Measurements from ENCODE around the gene MIER2.

MIER2 gene

GRCh38 chr19:328025-328505, 16.5 kb downstream of the MIER2 start:
- DNase-seq (ENCODE audit: low spot score) = no peak

GRCh38 chr19:327291-328024, 17.1 kb downstream of the MIER2 start:
- DNase-seq (ENCODE audit: low spot score) = no peak

DNA sequence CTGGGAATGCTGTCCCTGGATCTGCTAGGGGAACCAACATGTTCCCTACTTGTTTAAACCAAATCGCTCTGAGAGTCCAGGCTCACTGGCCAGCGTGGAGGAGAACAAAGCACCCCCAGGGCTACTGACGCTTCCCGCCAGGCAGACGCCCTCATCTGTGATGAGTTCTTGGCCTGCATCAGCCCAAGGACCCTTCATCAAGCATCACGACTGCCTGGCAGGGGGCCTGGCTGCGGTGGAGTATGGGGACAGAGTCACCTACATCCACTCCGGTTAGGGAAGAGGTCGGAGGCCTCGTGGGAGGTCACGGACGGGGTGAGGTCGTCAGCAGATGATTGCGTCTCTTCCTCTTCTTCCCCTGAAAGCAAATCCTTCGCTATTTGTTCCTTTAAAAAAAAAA, 17.7 kb downstream of the MIER2 start:
- no peak for DNase-seq (ENCODE audit: low spot score)

- no peak for DNase-seq (ENCODE audit: low spot score)
Observed at GRCh38 chr19:325937-326565, 18.5 kb downstream of the MIER2 start.

GRCh38 chr19:325173-325936, 19.2 kb downstream of the MIER2 start:
- DNase-seq (ENCODE audit: low spot score) = no peak

- DNase-seq (ENCODE audit: low spot score) = no peak
Observed at GRCh38 chr19:324716-325115, 19.9 kb downstream of the MIER2 start.

DNA sequence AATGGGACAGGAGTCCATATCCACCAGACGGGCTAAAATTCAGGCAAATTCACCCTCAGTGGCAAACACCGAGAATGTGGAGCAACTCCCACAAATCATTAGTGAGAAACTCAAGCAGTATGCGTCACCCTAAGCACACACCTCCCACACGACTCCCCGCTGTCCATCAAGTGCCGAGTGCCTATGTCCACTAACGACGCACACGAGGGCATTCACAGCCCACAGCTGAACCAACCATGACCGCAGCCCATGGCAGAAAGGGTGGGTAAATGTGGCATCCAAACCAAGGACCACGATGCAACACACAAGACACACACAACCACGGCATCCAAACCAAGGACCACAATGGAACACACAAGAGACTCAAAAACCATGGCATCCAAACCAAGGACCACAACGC, 22.0 kb downstream of the MIER2 start:
- no peak for DNase-seq (ENCODE audit: low spot score)

DNA sequence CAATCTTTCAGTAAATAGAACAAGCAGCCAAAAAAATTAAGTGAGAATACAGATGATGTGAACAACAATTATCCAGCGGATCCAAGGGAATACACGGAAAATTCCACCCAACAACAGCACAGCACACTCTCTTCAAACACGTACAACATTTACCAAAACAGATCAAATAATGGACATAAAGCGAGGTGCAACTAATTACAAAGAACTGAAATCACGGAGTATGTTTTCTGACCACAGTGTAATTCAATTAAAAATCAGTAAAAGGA, 26.2 kb downstream of the MIER2 start:
- DNase-seq (ENCODE audit: low spot score) = no peak

GRCh38 chr19:317710-318508, 26.7 kb downstream of the MIER2 start:
- DNase-seq (ENCODE audit: low spot score) = no peak

DNA sequence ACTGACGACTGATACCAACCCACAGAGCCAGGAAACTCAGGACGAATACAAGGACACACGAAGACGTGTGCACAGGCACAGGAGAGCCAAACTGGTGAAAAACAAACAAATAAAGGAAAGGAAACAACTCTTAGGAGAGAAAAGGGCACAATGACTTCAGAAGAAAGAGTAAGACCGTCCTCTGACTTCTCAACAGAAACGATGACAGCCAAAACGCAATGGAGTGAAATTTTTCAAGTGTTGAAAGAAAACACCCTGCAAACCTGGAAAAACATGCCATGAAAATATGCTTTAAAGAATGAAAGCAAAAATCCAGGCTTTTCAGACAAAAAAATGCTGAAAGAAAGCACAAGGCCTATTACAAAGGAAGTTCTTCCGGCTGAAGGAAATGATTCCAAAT, 28.8 kb downstream of the MIER2 start:
- DNase-seq (ENCODE audit: low spot score) = no peak

DNA sequence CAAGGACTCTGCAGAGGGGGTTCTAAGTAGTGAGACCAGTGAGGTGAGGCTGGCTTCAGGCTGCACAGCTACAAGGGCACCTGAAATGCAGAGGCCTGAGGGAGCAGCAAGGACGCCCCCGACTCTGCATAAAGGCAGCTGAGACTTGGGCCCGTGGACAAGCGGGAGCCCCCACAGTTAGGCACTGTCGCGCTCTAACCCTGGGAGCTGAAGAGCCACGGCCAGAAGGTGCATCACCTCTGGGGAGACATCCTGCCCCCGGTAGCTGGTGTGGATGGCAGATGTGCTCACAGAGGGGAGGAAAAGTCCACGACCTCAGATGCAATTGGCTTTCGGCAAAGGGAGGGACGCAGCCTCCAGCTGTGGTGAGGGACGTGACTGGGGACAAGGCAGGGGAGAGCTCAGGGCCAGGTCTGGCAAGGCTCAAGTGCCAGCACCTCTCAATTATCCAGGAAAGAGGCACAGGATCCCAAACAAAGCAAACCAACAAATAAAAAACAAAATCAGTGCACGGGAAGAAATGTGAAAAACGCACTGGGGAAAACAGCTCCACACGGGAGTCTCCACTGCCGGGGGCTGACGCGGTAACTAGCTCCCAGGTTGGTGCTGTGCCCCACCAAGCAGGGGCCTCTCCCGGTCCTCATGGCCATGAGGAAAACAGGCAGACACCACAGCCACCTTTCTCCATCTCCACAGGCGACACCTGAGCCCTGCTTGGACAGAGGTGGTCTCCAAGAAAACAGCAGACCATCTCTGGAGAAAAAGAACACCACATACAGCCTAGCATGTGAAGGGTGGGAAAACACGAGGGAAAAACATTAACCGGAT, 30.4 kb downstream of the MIER2 start:
- no peak for DNase-seq (ENCODE audit: low spot score)

GRCh38 chr19:313169-313987, 31.2 kb downstream of the MIER2 start:
- DNase-seq (ENCODE audit: low spot score) = no peak

DNA sequence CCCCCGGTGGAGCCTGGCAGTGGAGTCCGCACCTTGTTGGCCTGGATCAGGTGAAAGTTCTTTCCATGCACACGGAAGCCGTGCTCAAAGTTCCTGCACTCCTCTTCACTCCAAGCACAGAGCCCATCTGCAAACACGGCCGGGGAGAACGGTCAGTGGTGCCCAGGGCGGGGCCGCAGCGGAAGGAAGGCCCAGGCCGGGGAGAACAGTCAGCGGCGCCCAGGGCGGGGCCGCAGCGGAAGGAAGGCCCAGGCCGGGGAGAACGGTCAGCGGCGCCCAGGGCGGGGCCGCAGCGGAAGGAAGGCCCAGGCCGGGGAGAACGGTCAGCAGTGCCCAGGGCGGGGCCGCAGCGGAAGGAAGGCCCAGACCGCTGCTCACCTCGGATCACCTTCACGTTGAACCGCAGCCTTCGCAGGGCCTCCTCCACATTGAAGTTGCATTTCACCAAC, 32.8 kb downstream of the MIER2 start:
- no peak for DNase-seq (ENCODE audit: low spot score)

GRCh38 chr19:310781-311496, 33.7 kb downstream of the MIER2 start:
- DNase-seq (ENCODE audit: low spot score) = no peak

DNA sequence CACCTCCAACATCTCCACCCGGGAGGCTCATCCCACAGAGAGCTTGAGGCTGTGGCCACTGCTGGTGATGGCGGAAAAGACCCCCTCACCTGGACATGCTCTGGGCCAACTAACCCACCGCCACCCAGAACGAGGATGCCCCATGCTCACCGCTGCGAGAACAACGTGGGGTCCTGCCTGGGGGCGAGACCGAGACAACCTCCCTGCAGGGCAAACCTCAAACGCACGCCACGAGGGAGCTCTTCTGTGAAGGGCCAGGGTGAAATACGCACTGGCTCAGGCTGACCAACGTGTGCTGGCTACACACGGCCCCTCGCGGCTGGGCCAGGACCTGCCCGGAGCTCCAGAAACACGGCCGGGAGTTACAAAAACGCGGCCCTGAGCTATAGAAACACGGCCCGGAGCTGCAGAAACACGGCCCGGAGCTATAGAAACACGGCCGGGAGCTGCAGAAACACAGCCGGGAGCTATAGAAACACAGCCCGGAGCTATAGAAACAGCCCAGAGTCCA, 34.4 kb downstream of the MIER2 start:
- no peak for DNase-seq (ENCODE audit: low spot score)

DNA sequence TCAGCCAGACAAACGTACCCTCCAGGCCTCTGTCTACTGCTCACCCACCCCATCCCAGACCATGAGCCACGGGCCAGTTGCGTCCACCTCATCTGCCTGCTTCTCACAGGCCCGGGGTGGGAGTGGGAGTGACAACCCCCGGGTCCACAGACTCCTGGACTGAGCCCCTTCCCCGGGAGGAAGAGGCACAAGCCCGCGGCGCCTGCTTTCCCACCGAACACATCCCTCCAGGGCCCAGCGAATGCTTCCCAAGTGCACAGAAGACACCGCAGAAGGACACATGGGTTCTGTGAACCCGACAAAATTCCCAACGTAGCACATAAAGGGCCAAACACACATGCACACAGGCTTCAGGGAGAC, 35.4 kb downstream of the MIER2 start:
- DNase-seq (ENCODE audit: low spot score) = no peak

DNA sequence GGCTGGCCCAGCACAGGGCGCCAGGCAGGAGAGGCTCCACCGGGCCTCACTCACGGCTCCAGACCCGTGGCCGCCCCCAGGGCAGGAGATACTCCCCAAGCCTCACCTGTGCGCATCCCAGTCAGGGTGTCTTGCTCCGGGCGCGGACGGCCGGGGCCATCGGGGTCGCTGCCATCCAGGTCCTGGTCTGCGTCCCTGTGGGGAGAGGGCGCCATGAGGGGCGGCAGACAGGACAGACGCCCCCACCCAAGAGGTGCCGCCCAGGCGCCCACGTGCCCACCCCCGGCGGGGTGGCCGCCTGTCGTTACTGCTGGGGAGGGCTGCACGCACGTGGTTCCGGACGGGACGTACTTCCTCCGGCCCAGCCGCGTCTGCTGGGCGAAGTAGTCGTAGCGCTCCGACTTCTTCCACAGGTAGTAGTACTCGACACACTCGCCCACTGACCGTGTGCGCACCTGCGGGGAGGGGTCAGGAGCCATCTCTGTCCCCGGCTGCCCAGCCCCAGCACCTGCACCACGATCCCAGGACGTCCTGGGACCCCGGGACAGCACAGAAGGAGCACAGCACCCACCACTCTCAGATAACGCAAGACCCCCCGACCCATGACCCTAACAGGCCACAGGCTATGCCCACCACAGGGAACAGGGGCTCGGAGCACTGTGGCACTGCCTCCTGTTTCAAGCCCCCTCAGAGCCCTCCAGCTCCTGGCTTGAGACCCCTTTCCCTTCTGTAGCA, 36.0 kb downstream of the MIER2 start:
- no peak for DNase-seq (ENCODE audit: low spot score)

GRCh38 chr19:307793-308420, 36.7 kb downstream of the MIER2 start:
- no peak for DNase-seq (ENCODE audit: low spot score)

DNA sequence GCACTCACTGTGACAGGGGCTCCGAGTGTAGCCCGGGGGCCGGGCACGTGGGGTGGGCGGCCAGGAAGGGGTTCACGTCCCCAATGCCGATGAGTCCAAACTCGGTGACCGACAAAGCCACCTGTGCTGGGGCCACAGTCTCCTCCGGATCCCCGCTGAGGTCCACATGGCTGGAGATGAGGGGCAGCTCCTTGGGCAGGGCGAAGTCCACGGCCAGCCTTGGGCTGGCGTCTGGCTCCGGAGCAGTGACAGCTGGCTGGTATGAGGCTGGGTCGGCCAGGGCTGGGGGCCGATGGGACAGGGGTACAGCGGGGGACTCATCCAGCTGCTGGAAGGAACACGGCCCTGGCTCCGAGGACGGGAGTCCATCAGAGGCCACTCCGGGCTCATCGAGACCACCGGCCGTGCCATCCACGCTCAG, 37.5 kb downstream of the MIER2 start:
- no peak for DNase-seq (ENCODE audit: low spot score)

All from CD4-positive, alpha-beta T cell treated with Interleukin-2 at 100 ng/mL for 4 hours (primary cell).